ENCODE data around the gene SLC39A11.

SLC39A11 gene

GRCh38 chr17:72737151-72737690 lies 355.3 kb downstream of the SLC39A11 start:
- no peak for DNase-seq

- no peak for DNase-seq
Measured at GRCh38 chr17:72735592-72735991, 356.9 kb downstream of the SLC39A11 start.

- no peak for DNase-seq
Measured at GRCh38 chr17:72735048-72735447, 357.4 kb downstream of the SLC39A11 start.

GRCh38 chr17:72734613-72735012 lies 357.9 kb downstream of the SLC39A11 start:
- no peak for DNase-seq

GRCh38 chr17:72733619-72734282 lies 358.7 kb downstream of the SLC39A11 start:
- DNase-seq, result no peak

- DNase-seq, result no peak
Measured at GRCh38 chr17:72732893-72733618, 359.4 kb downstream of the SLC39A11 start.

GRCh38 chr17:72730077-72730476 lies 362.4 kb downstream of the SLC39A11 start:
- DNase-seq, result no peak

- peak; percentile 27 for DNase-seq
Measured at GRCh38 chr17:72726936-72727335, 365.6 kb downstream of the SLC39A11 start.

GRCh38 chr17:72725433-72726068 lies 366.9 kb downstream of the SLC39A11 start:
- peak; percentile 49 for DNase-seq

- DNase-seq, result no peak
Measured at GRCh38 chr17:72724267-72724666, 368.2 kb downstream of the SLC39A11 start.

- no peak for DNase-seq
Measured at GRCh38 chr17:72723711-72724110, 368.8 kb downstream of the SLC39A11 start.

GRCh38 chr17:72720494-72720825 lies 372.0 kb downstream of the SLC39A11 start:
- DNase-seq, result no peak

GRCh38 chr17:72719578-72720493 lies 372.7 kb downstream of the SLC39A11 start:
- DNase-seq, result peak; percentile 63

- DNase-seq, result no peak
Measured at GRCh38 chr17:72719206-72719577, 373.3 kb downstream of the SLC39A11 start.

- DNase-seq, result no peak
Measured at GRCh38 chr17:72717676-72718075, 374.8 kb downstream of the SLC39A11 start.

- no peak for DNase-seq
Measured at GRCh38 chr17:72717276-72717675, 375.2 kb downstream of the SLC39A11 start.

GRCh38 chr17:72715906-72716572 lies 376.4 kb downstream of the SLC39A11 start:
- DNase-seq, result peak; percentile 92

GRCh38 chr17:72714357-72714966 lies 378.0 kb downstream of the SLC39A11 start:
- no peak for DNase-seq

- no peak for DNase-seq
Measured at GRCh38 chr17:72713701-72714100, 378.8 kb downstream of the SLC39A11 start.

- DNase-seq, result no peak
Measured at GRCh38 chr17:72711521-72712310, 380.8 kb downstream of the SLC39A11 start.

GRCh38 chr17:72710834-72711233 lies 381.7 kb downstream of the SLC39A11 start:
- no peak for DNase-seq
